Suppressor macrophage treated with lipopolysaccharide for 1 hour (primary cell): ENCODE measurements around the gene HELLS.
"Not testable (repeated sequence)": the region's sequence is repeated elsewhere in the genome, so short reads cannot be mapped to it uniquely, and the experiment has no call there.

Source experiments
- DNase-seq, 3 donors: peaks; one replicate each; pipeline ENCODE4 v3.0.0-alpha.2; 2020 to 2022

Gene HELLS

GRCh38 chr10:94545391-94546048 lies at the start of gene HELLS:
HELLS (plus strand) TSS chr10:94545788; CDS start chr10:94545922, 134 bp downstream.
- peak; percentile 91 to 95 (median 93) for DNase-seq

GRCh38 chr10:94496010-94496409 lies 49.6 kb upstream of the HELLS start:
- no peak for DNase-seq

GRCh38 chr10:94496646-94497045 lies 48.9 kb upstream of the HELLS start:
- no peak for DNase-seq

- no peak for DNase-seq
Measured at GRCh38 chr10:94500063-94500462, 45.5 kb upstream of the HELLS start.

- no peak for DNase-seq
Measured at GRCh38 chr10:94521276-94522250, 24.0 kb upstream of the HELLS start.

GRCh38 chr10:94524146-94524545 lies 21.4 kb upstream of the HELLS start:
- DNase-seq, result no peak

GRCh38 chr10:94524711-94525110 lies 20.9 kb upstream of the HELLS start:
- DNase-seq, result no peak

GRCh38 chr10:94531550-94531949 lies 14.0 kb upstream of the HELLS start:
- not testable (repeated sequence) for DNase-seq

GRCh38 chr10:94533027-94533426 lies 12.6 kb upstream of the HELLS start:
- DNase-seq, result no peak

- DNase-seq, result not testable (repeated sequence)
Measured at GRCh38 chr10:94542282-94542681, 3.3 kb upstream of the HELLS start.

GRCh38 chr10:94546049-94546900 lies 687 bp downstream of the HELLS start:
- peak in 2 of 3 donors; percentile 5 to 11 for DNase-seq

GRCh38 chr10:94546901-94547185 lies 1.3 kb downstream of the HELLS start:
- no peak for DNase-seq

GRCh38 chr10:94549221-94549620 lies 3.6 kb downstream of the HELLS start:
- DNase-seq, result no peak

- not testable (repeated sequence) for DNase-seq
Measured at GRCh38 chr10:94567714-94568307, 22.2 kb downstream of the HELLS start.

GRCh38 chr10:94571081-94571480 lies 25.5 kb downstream of the HELLS start:
- DNase-seq, result no peak

GRCh38 chr10:94571528-94571927 lies 25.9 kb downstream of the HELLS start:
- DNase-seq, result no peak

- DNase-seq, result no peak
Measured at GRCh38 chr10:94578790-94579189, 33.2 kb downstream of the HELLS start.

GRCh38 chr10:94583124-94583523 lies 37.5 kb downstream of the HELLS start:
- DNase-seq, result no peak

- DNase-seq, result no peak
Measured at GRCh38 chr10:94591461-94592205, 46.0 kb downstream of the HELLS start.

GRCh38 chr10:94602729-94603515 lies 57.3 kb downstream of the HELLS start:
- no peak for DNase-seq

GRCh38 chr10:94607111-94607510 lies 61.5 kb downstream of the HELLS start:
- DNase-seq, result peak in 1 of 3 donors; percentile 10
